Fibroblast of lung (primary cell): ENCODE results near the gene CGB5. TPM values are rescaled to one million over a fixed set of nuclear protein-coding genes. Genes with fewer than 3 reads are reported as not detected.

Experiments
- DNase-seq, 2 donors: peaks; one replicate each; pipeline versions ENCODE4 v3.0.0 to v3.0.0-alpha.2; 2010; ENCODE audit warnings: low read depth in 2 of 2
- H2AFZ ChIP-seq: 2 replicates; pipeline ENCODE4 v1.5.1; 2012; ENCODE audit warnings: low read length, control low read depth, inconsistent platforms
- H3K27ac ChIP-seq: 2 replicates; pipeline ENCODE4 v1.5.1; 2011; ENCODE audit warnings: low read length, control low read depth; ENCODE audit not compliant: insufficient read depth
- H3K27me3 ChIP-seq: 2 replicates; pipeline ENCODE4 v1.5.1; 2011; ENCODE audit warnings: mild to moderate bottlenecking, low read length; ENCODE audit not compliant: control insufficient read depth, insufficient read depth
- H3K36me3 ChIP-seq: 2 replicates; pipeline ENCODE4 v1.5.1; 2011; ENCODE audit warnings: low read length; ENCODE audit not compliant: control insufficient read depth, insufficient read depth
- H3K4me1 ChIP-seq: 2 replicates; pipeline ENCODE4 v1.5.1; 2011; ENCODE audit warnings: low read length; ENCODE audit not compliant: control insufficient read depth, insufficient read depth; ENCODE audit errors: extremely low read depth
- H3K4me2 ChIP-seq: 2 replicates; pipeline ENCODE4 v1.5.1; 2011; ENCODE audit warnings: low read length, control low read depth; ENCODE audit not compliant: insufficient read depth; ENCODE audit errors: extremely low read depth
- H3K4me3 ChIP-seq, 4 experiments: fragments of 200-600 bp in 1 of 4; sonication (generic) in 1 of 4; replicated peaks in 1 of 4; 2 replicates each; pipeline ENCODE4 v1.5.1; 2011 to 2016; ENCODE audit warnings: low read length in 4 of 4, low read depth in 3 of 4, mild to moderate bottlenecking in 3 of 4, control low read depth in 2 of 4, inconsistent platforms in 1 of 4, mixed read lengths in 1 of 4; ENCODE audit not compliant: insufficient read depth in 1 of 4; ENCODE audit errors: control extremely low read depth in 1 of 4
- H3K79me2 ChIP-seq: 2 replicates; pipeline ENCODE4 v1.5.1; 2012; ENCODE audit warnings: mild to moderate bottlenecking, low read length, inconsistent platforms; ENCODE audit not compliant: control insufficient read depth, insufficient read depth
- H3K9ac ChIP-seq: 2 replicates; pipeline ENCODE4 v1.5.1; 2011; ENCODE audit warnings: mild to moderate bottlenecking, low read length, control low read depth; ENCODE audit not compliant: insufficient read depth
- H3K9me3 ChIP-seq: 2 replicates; pipeline ENCODE4 v1.5.1; 2012; ENCODE audit warnings: low read depth, low read length; ENCODE audit not compliant: control insufficient read depth, insufficient read depth
- H4K20me1 ChIP-seq: 2 replicates; pipeline ENCODE4 v1.5.1; 2011; ENCODE audit warnings: low read length; ENCODE audit not compliant: control insufficient read depth, insufficient read depth; ENCODE audit errors: extremely low read depth
- EZH2 ChIP-seq: IDR thresholded peaks from 2 replicates; pipeline ENCODE4 v1.5.1; 2012; ENCODE audit warnings: low read length, control low read depth, mild to moderate bottlenecking; ENCODE audit errors: missing control alignments
- polyA plus RNA-seq, 2 donors: library from polyadenylated mRNA; depleted of rRNA in 1 of 2; stranded (reverse) in 1 of 2; unstranded in 1 of 2; fragments of >200 nt; gene quantifications; 2 replicates each; pipeline ENCODE4 v1.2.1, GENCODE V29; 2011 to 2012; ENCODE audit warnings: missing spikeins in 1 of 2
- total RNA-seq: library from RNA; depleted of rRNA; stranded (reverse); fragments of >200 nt; gene quantifications from 2 replicates; pipeline ENCODE4 v1.2.1, GENCODE V29; 2014
- TF ChIP-seq, protein P1 (sequence below), 2 donors: IDR thresholded peaks in 1 of 2; conservative IDR thresholded peaks in 1 of 2; 1 replicate in 1 of 2; 2 replicates in 1 of 2; pipeline ENCODE4 v1.5.1; 2011 to 2012; ENCODE audit warnings: low read length in 2 of 2, control low read depth in 1 of 2, inconsistent platforms in 1 of 2, low read depth in 1 of 2, mild to moderate bottlenecking in 1 of 2

Gene CGB5
- total and polyA plus RNA-seq, 2 donors (not counting 1 experiment from before 2014, with no cell fraction given), result not detected

DNA sequence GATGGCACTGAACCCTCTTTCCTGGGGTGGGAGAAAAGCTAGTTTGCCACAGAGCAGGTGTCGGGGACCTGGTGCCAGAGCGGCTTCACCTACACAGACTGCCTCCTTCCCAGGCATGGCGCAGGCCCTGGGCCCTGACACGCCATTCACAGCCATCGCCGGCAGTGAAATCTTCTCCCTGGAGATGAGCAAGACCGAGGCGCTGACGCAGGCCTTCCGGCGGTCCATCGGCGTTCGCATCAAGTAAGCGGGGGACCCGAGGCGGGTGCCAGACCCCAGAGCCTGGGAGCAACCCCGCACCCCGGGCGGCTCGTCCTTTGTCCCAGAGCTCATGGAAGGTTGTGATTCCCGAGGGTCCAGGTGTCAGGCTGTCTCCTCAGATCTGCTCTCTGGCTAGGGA, 36.7 kb upstream of the CGB5 start:
- peaks cover 35% of the 10 kb centered on the region for H3K36me3 ChIP-seq
- no peak overlapping the region for H3K9ac ChIP-seq
- no peak overlapping the region for H3K4me3 ChIP-seq
- H3K79me2 ChIP-seq, result no peaks in the 10 kb centered on the region
- no peak overlapping the region for H3K4me2 ChIP-seq
- H3K9me3 ChIP-seq, result no peaks in the 10 kb centered on the region
- TF ChIP-seq, protein P1, sequence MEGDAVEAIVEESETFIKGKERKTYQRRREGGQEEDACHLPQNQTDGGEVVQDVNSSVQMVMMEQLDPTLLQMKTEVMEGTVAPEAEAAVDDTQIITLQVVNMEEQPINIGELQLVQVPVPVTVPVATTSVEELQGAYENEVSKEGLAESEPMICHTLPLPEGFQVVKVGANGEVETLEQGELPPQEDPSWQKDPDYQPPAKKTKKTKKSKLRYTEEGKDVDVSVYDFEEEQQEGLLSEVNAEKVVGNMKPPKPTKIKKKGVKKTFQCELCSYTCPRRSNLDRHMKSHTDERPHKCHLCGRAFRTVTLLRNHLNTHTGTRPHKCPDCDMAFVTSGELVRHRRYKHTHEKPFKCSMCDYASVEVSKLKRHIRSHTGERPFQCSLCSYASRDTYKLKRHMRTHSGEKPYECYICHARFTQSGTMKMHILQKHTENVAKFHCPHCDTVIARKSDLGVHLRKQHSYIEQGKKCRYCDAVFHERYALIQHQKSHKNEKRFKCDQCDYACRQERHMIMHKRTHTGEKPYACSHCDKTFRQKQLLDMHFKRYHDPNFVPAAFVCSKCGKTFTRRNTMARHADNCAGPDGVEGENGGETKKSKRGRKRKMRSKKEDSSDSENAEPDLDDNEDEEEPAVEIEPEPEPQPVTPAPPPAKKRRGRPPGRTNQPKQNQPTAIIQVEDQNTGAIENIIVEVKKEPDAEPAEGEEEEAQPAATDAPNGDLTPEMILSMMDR (conservative IDR thresholded peaks at IDR 0.05 in 1 of 2, IDR thresholded peaks at IDR 0.05 in 1 of 2; ENCODE audit: low read depth in 1 of 2, low read length in 2 of 2), result no peak
- no peak for TF ChIP-seq EZH2
- DNase-seq, result no peak
- no peaks in the 10 kb centered on the region for H3K27me3 ChIP-seq
- no peaks in the 10 kb centered on the region for H3K4me1 ChIP-seq
- no peaks in the 10 kb centered on the region for H4K20me1 ChIP-seq
- H3K27ac ChIP-seq, result no peak overlapping the region
- no peak overlapping the region for H2AFZ ChIP-seq

DNA sequence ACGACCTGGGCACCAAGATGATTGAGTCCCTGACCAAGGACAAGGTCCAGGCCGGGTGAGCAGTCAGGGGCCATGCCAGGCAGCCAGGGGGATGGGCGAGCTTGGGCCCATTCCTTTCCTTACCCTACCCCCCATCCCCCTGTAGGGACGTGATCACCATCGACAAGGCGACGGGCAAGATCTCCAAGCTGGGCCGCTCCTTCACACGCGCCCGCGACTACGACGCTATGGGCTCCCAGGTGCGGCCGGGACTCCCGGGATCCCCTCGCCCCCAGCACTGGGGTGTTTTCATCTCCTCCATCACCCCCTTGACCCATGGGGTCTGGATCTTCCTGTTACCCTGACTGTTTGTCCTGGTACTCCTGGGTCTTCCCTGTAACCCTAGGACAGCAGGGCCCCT, 33.8 kb upstream of the CGB5 start:
- no peak for TF ChIP-seq EZH2
- TF ChIP-seq, protein P1 (conservative IDR thresholded peaks at IDR 0.05 in 1 of 2, IDR thresholded peaks at IDR 0.05 in 1 of 2; ENCODE audit: low read depth in 1 of 2, low read length in 2 of 2), result no peak
- DNase-seq, result no peak
- no peaks in the 10 kb centered on the region for H3K79me2 ChIP-seq

DNA sequence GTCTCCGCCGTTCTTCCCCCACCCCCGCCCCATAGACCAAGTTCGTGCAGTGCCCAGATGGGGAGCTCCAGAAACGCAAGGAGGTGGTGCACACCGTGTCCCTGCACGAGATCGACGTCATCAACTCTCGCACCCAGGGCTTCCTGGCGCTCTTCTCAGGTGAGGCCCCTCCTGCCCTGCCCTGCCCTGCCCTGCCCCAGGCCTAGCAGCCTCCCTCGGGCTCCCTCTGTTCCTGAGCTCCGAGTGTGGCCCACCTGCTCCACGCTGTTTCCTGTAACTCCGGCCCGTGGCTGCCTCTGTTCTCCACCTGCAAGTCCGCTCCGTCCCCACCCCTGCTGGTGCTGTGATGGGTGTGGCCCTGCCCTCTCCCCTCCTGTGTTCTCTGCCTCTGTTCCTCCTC, 33.2 kb upstream of the CGB5 start:
- no peak for DNase-seq
- Histone ChIP-seq H2AFZ (no peak overlapping the region), H3K27me3 (no peaks in the 10 kb centered on the region), H3K9ac (no peak overlapping the region), H3K79me2 (no peaks in the 10 kb centered on the region), H3K27ac (no peak overlapping the region), H4K20me1 (no peaks in the 10 kb centered on the region), H3K4me1 (no peaks in the 10 kb centered on the region), H3K9me3 (no peaks in the 10 kb centered on the region), H3K4me2 (no peak overlapping the region), H3K36me3 (peaks cover 29% of the 10 kb centered on the region), H3K4me3 (no peak overlapping the region)
- no peak for TF ChIP-seq EZH2
- TF ChIP-seq, protein P1 (conservative IDR thresholded peaks at IDR 0.05 in 1 of 2, IDR thresholded peaks at IDR 0.05 in 1 of 2; ENCODE audit: low read depth in 1 of 2, low read length in 2 of 2), result no peak

More for the DNA sequence above, 33.8 kb upstream of the CGB5 start:
- no peaks in the 10 kb centered on the region for H3K4me1 ChIP-seq
- no peak overlapping the region for H3K4me3 ChIP-seq
- H2AFZ ChIP-seq, result no peak overlapping the region
- peaks cover 32% of the 10 kb centered on the region for H3K36me3 ChIP-seq
- H3K27me3 ChIP-seq, result no peaks in the 10 kb centered on the region
- H4K20me1 ChIP-seq, result no peaks in the 10 kb centered on the region
- H3K27ac ChIP-seq, result no peak overlapping the region
- no peaks in the 10 kb centered on the region for H3K9me3 ChIP-seq
- no peak overlapping the region for H3K9ac ChIP-seq
- H3K4me2 ChIP-seq, result no peak overlapping the region
